ENCODE measurements around the gene PTPRT. TPM values are rescaled to one million over a fixed set of nuclear protein-coding genes. Genes with fewer than 3 reads are reported as not detected.

The PTPRT gene
- polyA plus RNA-seq, 1 experiment: not detected

GRCh38 chr20:42191140-42191860 is 998.4 kb downstream of the PTPRT start:
- CTCF ChIA-PET: no interaction called here
- no peak for DNase-seq (ENCODE audit: low read depth)
- TF ChIP-seq, protein P1, sequence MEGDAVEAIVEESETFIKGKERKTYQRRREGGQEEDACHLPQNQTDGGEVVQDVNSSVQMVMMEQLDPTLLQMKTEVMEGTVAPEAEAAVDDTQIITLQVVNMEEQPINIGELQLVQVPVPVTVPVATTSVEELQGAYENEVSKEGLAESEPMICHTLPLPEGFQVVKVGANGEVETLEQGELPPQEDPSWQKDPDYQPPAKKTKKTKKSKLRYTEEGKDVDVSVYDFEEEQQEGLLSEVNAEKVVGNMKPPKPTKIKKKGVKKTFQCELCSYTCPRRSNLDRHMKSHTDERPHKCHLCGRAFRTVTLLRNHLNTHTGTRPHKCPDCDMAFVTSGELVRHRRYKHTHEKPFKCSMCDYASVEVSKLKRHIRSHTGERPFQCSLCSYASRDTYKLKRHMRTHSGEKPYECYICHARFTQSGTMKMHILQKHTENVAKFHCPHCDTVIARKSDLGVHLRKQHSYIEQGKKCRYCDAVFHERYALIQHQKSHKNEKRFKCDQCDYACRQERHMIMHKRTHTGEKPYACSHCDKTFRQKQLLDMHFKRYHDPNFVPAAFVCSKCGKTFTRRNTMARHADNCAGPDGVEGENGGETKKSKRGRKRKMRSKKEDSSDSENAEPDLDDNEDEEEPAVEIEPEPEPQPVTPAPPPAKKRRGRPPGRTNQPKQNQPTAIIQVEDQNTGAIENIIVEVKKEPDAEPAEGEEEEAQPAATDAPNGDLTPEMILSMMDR (IDR thresholded peaks at IDR 0.05; ENCODE audit: insufficient read depth, low read depth, low read length): no peak
- Histone ChIP-seq H3K36me3 (ENCODE audit: control insufficient read depth, insufficient read depth, low read length) (no peaks in the 10 kb centered on the region), H3K4me3 (ENCODE audit: low read depth, low read length) (no peak overlapping the region), H3K27me3 (ENCODE audit: control insufficient read depth, insufficient read depth, low read length) (no peaks in the 10 kb centered on the region)
- POLR2A ChIA-PET: no interaction called here

GRCh38 chr20:42190084-42190483 is 999.6 kb downstream of the PTPRT start:
- TF ChIP-seq, protein P1 (IDR thresholded peaks at IDR 0.05; ENCODE audit: insufficient read depth, low read depth, low read length): no peak
- no peaks in the 10 kb centered on the region for H3K36me3 ChIP-seq (ENCODE audit: control insufficient read depth, insufficient read depth, low read length)
- no peak overlapping the region for H3K4me3 ChIP-seq (ENCODE audit: low read depth, low read length)
- POLR2A ChIA-PET: no interaction called here
- CTCF ChIA-PET: no interaction called here
- no peak for DNase-seq (ENCODE audit: low read depth)
- no peaks in the 10 kb centered on the region for H3K27me3 ChIP-seq (ENCODE audit: control insufficient read depth, insufficient read depth, low read length)

DNA sequence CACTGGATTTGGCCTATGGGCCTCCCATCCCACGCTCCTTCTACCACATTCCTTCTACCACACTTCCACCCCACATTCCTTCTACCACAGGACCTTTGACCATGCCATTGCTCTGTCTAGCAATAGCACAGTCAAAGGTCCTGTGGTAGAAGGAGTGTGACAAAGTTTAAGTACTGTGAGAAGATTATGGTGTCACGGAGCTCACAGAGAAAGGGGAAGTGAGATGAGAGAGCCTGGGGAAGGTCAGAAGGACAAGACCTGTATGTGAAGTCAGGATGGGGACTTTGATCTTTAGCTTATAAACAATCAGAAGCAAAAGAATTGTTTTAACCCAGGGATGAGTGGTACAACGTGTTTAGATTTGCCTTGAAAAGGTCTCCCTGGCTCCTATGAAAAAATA is 1003.4 kb downstream of the PTPRT start:
- CTCF ChIA-PET: no interaction called here
- POLR2A ChIA-PET: no interaction called here
- no peaks in the 10 kb centered on the region for H3K27me3 ChIP-seq (ENCODE audit: control insufficient read depth, insufficient read depth, low read length)
- H3K36me3 ChIP-seq (ENCODE audit: control insufficient read depth, insufficient read depth, low read length): no peaks in the 10 kb centered on the region
- DNase-seq (ENCODE audit: low read depth): no peak
- TF ChIP-seq, protein P1 (IDR thresholded peaks at IDR 0.05; ENCODE audit: insufficient read depth, low read depth, low read length): no peak
- H3K4me3 ChIP-seq (ENCODE audit: low read depth, low read length): no peak overlapping the region

GRCh38 chr20:42183147-42183546 is 1006.6 kb downstream of the PTPRT start:
- ChIA-PET POLR2A (no interaction called here), CTCF (no interaction called here)
- H3K4me3 ChIP-seq (ENCODE audit: low read depth, low read length): no peak overlapping the region
- no peaks in the 10 kb centered on the region for H3K27me3 ChIP-seq (ENCODE audit: control insufficient read depth, insufficient read depth, low read length)
- no peak for DNase-seq (ENCODE audit: low read depth)
- TF ChIP-seq, protein P1 (IDR thresholded peaks at IDR 0.05; ENCODE audit: insufficient read depth, low read depth, low read length): no peak
- no peaks in the 10 kb centered on the region for H3K36me3 ChIP-seq (ENCODE audit: control insufficient read depth, insufficient read depth, low read length)

DNA sequence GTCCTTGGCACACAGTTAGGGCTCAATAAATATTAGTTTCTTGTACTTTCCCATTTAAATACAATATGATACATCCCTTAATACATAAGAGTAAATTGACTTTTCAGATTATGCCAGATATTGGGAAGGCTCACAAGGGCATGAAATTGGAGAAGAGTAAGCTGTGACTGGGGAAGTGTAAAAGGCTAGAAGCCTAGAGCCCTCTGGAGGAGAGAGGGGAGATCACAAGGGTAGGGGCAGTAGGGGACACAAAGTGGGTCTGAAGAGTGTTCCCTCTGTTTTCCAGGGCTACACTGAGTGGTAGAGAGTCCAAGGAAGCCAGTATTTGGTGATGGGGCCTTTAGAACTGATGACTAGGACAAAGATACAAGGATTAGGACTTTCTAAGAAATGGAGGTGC is 1008.6 kb downstream of the PTPRT start:
- Histone ChIP-seq H3K4me3 (ENCODE audit: low read depth, low read length) (no peak overlapping the region), H3K36me3 (ENCODE audit: control insufficient read depth, insufficient read depth, low read length) (no peaks in the 10 kb centered on the region), H3K27me3 (ENCODE audit: control insufficient read depth, insufficient read depth, low read length) (no peaks in the 10 kb centered on the region)
- no peak for DNase-seq (ENCODE audit: low read depth)
- POLR2A ChIA-PET: no interaction called here
- CTCF ChIA-PET: no interaction called here
- TF ChIP-seq, protein P1 (IDR thresholded peaks at IDR 0.05; ENCODE audit: insufficient read depth, low read depth, low read length): no peak

Data from BJ (cell line).